Astrocyte (in vitro differentiated cells and primary cell): ENCODE data around the gene TMTC2. TPM values are rescaled to one million over a fixed set of nuclear protein-coding genes. Genes with fewer than 3 reads are reported as not detected.

Source experiments
- DNase-seq: peaks from one replicate; pipeline ENCODE4 v3.0.0-alpha.2; 2010; ENCODE audit warnings: low read depth
- FAIRE-seq: peaks from 2 replicates; lab custom pipeline; 2011; peaks lifted over from hg19 to GRCh38; lab: Jason Lieb, UNC
- H2AFZ ChIP-seq: 2 replicates; pipeline ENCODE4 v1.6.0; 2012; ENCODE audit warnings: low read depth, low read length, inconsistent platforms
- H3K27ac ChIP-seq: 2 replicates; pipeline ENCODE4 v1.5.1; 2011; ENCODE audit warnings: low read depth, low read length, inconsistent platforms
- H3K27me3 ChIP-seq: 2 replicates; pipeline ENCODE4 v1.6.0; 2011; ENCODE audit warnings: low read length, inconsistent platforms; ENCODE audit not compliant: insufficient read depth
- H3K36me3 ChIP-seq: 2 replicates; pipeline ENCODE4 v1.5.1; 2011; ENCODE audit warnings: low read length, inconsistent platforms; ENCODE audit not compliant: insufficient read depth
- H3K4me1 ChIP-seq: 2 replicates; pipeline ENCODE4 v1.5.1; 2011; ENCODE audit warnings: low read length, inconsistent platforms; ENCODE audit not compliant: insufficient read depth
- H3K4me2 ChIP-seq: 2 replicates; pipeline ENCODE4 v1.6.0; 2012; ENCODE audit warnings: low read length, inconsistent platforms
- H3K4me3 ChIP-seq: 2 replicates; pipeline ENCODE4 v1.5.1; 2011; ENCODE audit warnings: low read depth, mild to moderate bottlenecking, low read length, inconsistent platforms; ENCODE audit not compliant: insufficient read depth
- H3K79me2 ChIP-seq: 2 replicates; pipeline ENCODE4 v1.6.0; 2012; ENCODE audit warnings: mild to moderate bottlenecking, low read length, inconsistent platforms; ENCODE audit not compliant: insufficient read depth
- H3K9ac ChIP-seq: 2 replicates; pipeline ENCODE4 v1.6.0; 2012; ENCODE audit warnings: mild to moderate bottlenecking, low read length, inconsistent platforms
- H3K9me3 ChIP-seq: 2 replicates; pipeline ENCODE4 v1.5.1; 2012; ENCODE audit warnings: low read depth, mild to moderate bottlenecking, low read length, inconsistent platforms; ENCODE audit not compliant: insufficient read depth
- H4K20me1 ChIP-seq: 2 replicates; pipeline ENCODE4 v1.6.0; 2012; ENCODE audit warnings: low read length, inconsistent platforms; ENCODE audit not compliant: insufficient read depth
- H3K27ac Mint-ChIP-seq: one replicate; pipeline ENCODE4 v1.8.0; 2021; ENCODE audit warnings: mild to moderate bottlenecking, mixed read lengths; ENCODE audit not compliant: unreplicated experiment
- H3K27me3 Mint-ChIP-seq: one replicate; pipeline ENCODE4 v1.8.0; 2021; ENCODE audit warnings: low read depth, mixed read lengths; ENCODE audit not compliant: unreplicated experiment
- H3K36me3 Mint-ChIP-seq: one replicate; pipeline ENCODE4 v1.8.0; 2021; ENCODE audit warnings: low read depth, mixed read lengths; ENCODE audit not compliant: unreplicated experiment
- H3K4me1 Mint-ChIP-seq: one replicate; pipeline ENCODE4 v1.8.0; 2021; ENCODE audit warnings: low read depth, mixed read lengths; ENCODE audit not compliant: unreplicated experiment
- H3K4me3 Mint-ChIP-seq: one replicate; pipeline ENCODE4 v1.8.0; 2021; ENCODE audit warnings: mild to moderate bottlenecking, moderate library complexity, mixed read lengths; ENCODE audit not compliant: unreplicated experiment
- H3K9me3 Mint-ChIP-seq: one replicate; pipeline ENCODE4 v1.8.0; 2021; ENCODE audit warnings: mild to moderate bottlenecking, mixed read lengths; ENCODE audit not compliant: unreplicated experiment
- EZH2 ChIP-seq: IDR thresholded peaks from 2 replicates; pipeline ENCODE4 v1.6.1; 2012; ENCODE audit warnings: mild to moderate bottlenecking, low read length, inconsistent platforms; ENCODE audit not compliant: insufficient read depth
- total RNA-seq: library from RNA; stranded (reverse); gene quantifications from 2 replicates; pipeline ENCODE4 v1.2.1, GENCODE V29; 2021
- TF ChIP-seq, protein P1 (sequence below): IDR thresholded peaks from 2 replicates; pipeline ENCODE4 v1.5.1; 2011; ENCODE audit warnings: low read depth, mild to moderate bottlenecking, inconsistent platforms, low read length, moderate library complexity; ENCODE audit not compliant: insufficient read depth

Gene TMTC2
- total RNA-seq, 1 donor from 2014 or later: 2.2 TPM

DNA sequence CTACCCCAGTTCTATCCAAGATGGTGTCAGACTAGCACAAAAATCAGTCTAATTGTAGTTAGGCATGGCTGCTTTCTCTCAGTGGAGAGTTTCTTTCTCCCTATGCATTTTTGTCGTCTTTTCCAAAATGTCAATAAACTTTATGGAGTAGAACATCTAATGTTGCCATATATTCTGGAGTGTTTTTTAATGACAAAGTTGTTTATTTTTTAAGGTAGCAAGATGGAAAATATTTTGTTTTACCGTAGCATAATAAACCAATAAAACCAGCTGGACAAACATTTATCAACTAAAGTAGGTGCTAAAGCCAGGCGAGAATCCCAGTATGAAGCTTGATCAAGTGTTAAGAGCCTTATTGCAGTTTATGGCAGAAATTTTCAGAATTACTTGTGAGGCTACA, 146.3 kb downstream of the TMTC2 start:
- no peaks in the 10 kb centered on the region for H3K9me3 Mint-ChIP-seq
- H3K27me3 Mint-ChIP-seq: no peaks in the 10 kb centered on the region

DNA sequence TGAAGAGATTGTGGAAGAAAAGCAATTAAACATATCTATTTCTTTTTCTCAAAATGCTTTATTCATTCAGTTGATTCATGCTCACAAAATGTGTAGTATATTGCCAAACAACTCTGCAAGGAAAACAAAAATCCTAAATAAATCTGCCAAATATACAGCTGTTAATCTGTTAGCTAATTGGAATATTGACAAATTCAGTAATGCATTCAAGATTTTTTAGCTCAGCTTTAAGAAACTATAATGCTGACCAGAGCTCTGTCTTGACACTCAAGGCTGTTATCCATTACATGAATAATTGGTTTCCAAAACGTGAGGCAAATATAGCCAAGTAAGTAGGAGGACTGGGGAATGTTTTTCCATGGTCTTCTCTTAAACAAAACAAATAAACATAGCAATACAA, 146.8 kb downstream of the TMTC2 start:
- H3K27me3 Mint-ChIP-seq: no peaks in the 10 kb centered on the region
- Histone ChIP-seq H3K36me3 (no peaks in the 10 kb centered on the region), H2AFZ (no peak overlapping the region), H3K27ac (no peak overlapping the region), H3K4me1 (peaks cover 6% of the 10 kb centered on the region), H3K4me2 (no peak overlapping the region), H3K4me3 (no peak overlapping the region), H4K20me1 (no peaks in the 10 kb centered on the region), H3K27me3 (no peaks in the 10 kb centered on the region), H3K9me3 (no peaks in the 10 kb centered on the region), H3K79me2 (no peaks in the 10 kb centered on the region), H3K9ac (no peak overlapping the region)
- H3K9me3 Mint-ChIP-seq: no peaks in the 10 kb centered on the region
- H3K27ac Mint-ChIP-seq: no peak overlapping the region
- no peaks in the 10 kb centered on the region for H3K36me3 Mint-ChIP-seq
- peaks cover 4% of the 10 kb centered on the region for H3K4me1 Mint-ChIP-seq
- no peak for FAIRE-seq
- DNase-seq: no peak
- no peak overlapping the region for H3K4me3 Mint-ChIP-seq
- TF ChIP-seq, protein P1, sequence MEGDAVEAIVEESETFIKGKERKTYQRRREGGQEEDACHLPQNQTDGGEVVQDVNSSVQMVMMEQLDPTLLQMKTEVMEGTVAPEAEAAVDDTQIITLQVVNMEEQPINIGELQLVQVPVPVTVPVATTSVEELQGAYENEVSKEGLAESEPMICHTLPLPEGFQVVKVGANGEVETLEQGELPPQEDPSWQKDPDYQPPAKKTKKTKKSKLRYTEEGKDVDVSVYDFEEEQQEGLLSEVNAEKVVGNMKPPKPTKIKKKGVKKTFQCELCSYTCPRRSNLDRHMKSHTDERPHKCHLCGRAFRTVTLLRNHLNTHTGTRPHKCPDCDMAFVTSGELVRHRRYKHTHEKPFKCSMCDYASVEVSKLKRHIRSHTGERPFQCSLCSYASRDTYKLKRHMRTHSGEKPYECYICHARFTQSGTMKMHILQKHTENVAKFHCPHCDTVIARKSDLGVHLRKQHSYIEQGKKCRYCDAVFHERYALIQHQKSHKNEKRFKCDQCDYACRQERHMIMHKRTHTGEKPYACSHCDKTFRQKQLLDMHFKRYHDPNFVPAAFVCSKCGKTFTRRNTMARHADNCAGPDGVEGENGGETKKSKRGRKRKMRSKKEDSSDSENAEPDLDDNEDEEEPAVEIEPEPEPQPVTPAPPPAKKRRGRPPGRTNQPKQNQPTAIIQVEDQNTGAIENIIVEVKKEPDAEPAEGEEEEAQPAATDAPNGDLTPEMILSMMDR: no peak
- TF ChIP-seq EZH2: no peak

More for the DNA sequence above, 146.3 kb downstream of the TMTC2 start:
- no peak overlapping the region for H3K27ac Mint-ChIP-seq
- FAIRE-seq (no peak), DNase-seq (no peak)
- no peak overlapping the region for H3K27ac ChIP-seq
- H3K27me3 ChIP-seq: no peaks in the 10 kb centered on the region
- no peaks in the 10 kb centered on the region for H3K79me2 ChIP-seq
- TF ChIP-seq, protein P1: no peak
- TF ChIP-seq EZH2: no peak
- no peak overlapping the region for H2AFZ ChIP-seq
- H3K36me3 ChIP-seq: no peaks in the 10 kb centered on the region
- H3K36me3 Mint-ChIP-seq: no peaks in the 10 kb centered on the region
- H4K20me1 ChIP-seq: no peaks in the 10 kb centered on the region
- peaks cover 4% of the 10 kb centered on the region for H3K4me1 Mint-ChIP-seq
- no peak overlapping the region for H3K9ac ChIP-seq
- no peak overlapping the region for H3K4me2 ChIP-seq
- no peak overlapping the region for H3K4me3 Mint-ChIP-seq
- no peak overlapping the region for H3K4me3 ChIP-seq
- no peaks in the 10 kb centered on the region for H3K9me3 ChIP-seq
- H3K4me1 ChIP-seq: peaks cover 6% of the 10 kb centered on the region

DNA sequence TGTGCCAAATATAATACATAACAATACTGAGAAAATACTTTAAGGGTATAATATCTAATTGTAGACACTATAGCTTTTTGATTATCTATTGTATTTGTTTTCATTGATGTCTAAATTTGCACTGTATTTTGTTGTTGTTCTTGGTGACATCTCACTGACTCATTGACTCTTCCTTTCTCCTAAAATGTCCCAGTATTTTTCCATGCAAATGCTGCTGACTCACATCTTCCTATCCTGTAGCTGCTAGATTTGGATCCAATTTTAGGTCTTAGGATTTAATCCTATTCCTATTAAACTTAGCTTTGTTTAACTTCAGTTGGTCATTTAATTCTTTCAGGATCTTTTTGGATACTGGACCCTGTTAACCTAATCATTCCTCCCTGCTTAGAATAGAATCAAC, 148.5 kb downstream of the TMTC2 start:
- peak overlapping the region; percentile 34 for H3K27ac Mint-ChIP-seq
- Histone ChIP-seq H3K36me3 (no peaks in the 10 kb centered on the region), H3K4me3 (no peak overlapping the region), H3K4me1 (peaks cover 6% of the 10 kb centered on the region), H4K20me1 (no peaks in the 10 kb centered on the region), H3K9ac (no peak overlapping the region), H3K27ac (no peak overlapping the region), H3K27me3 (no peaks in the 10 kb centered on the region), H3K79me2 (no peaks in the 10 kb centered on the region), H3K9me3 (no peaks in the 10 kb centered on the region), H3K4me2 (peak overlapping the region; percentile 7), H2AFZ (no peak overlapping the region)
- FAIRE-seq (peak; percentile 37), DNase-seq (peak; percentile 18)
- no peaks in the 10 kb centered on the region for H3K36me3 Mint-ChIP-seq
- H3K4me1 Mint-ChIP-seq: peaks cover 4% of the 10 kb centered on the region
- no peak overlapping the region for H3K4me3 Mint-ChIP-seq
- no peaks in the 10 kb centered on the region for H3K27me3 Mint-ChIP-seq
- H3K9me3 Mint-ChIP-seq: no peaks in the 10 kb centered on the region
- TF ChIP-seq EZH2: no peak
- TF ChIP-seq, protein P1: no peak
